Mesenchymal stem cell (in vitro differentiated cells and primary cell): ENCODE results near the gene STK32C.

Experiments used
- DNase-seq: peaks from one replicate; pipeline ENCODE4 v3.0.0-alpha.2; 2013
- H2AFZ ChIP-seq: one replicate; pipeline ENCODE4 v1.6.1; 2013; ENCODE audit warnings: low read depth, mild to moderate bottlenecking, control low read depth, inconsistent platforms, low read length, moderate library complexity
- H2AK5ac ChIP-seq: 2 replicates; pipeline ENCODE4 v1.6.1; 2013; ENCODE audit warnings: low read length, moderate library complexity, mild to moderate bottlenecking, inconsistent platforms; ENCODE audit not compliant: severe bottlenecking
- H2BK120ac ChIP-seq: one replicate; pipeline ENCODE4 v1.6.1; 2013; ENCODE audit warnings: low read depth, mild to moderate bottlenecking, inconsistent platforms, low read length, moderate library complexity
- H2BK12ac ChIP-seq, 2 experiments: one replicate each; pipeline ENCODE4 v1.6.1; 2013; ENCODE audit warnings: inconsistent platforms in 2 of 2, low read length in 2 of 2, mild to moderate bottlenecking in 2 of 2, moderate library complexity in 2 of 2, control low read depth in 1 of 2
- H2BK15ac ChIP-seq: one replicate; pipeline ENCODE4 v1.6.1; 2013; ENCODE audit warnings: mild to moderate bottlenecking, low read depth, inconsistent platforms; ENCODE audit not compliant: poor library complexity, severe bottlenecking
- H2BK5ac ChIP-seq: 2 replicates; pipeline ENCODE4 v1.6.1; 2013; ENCODE audit warnings: low read depth, mild to moderate bottlenecking, low read length, control low read depth, inconsistent platforms; ENCODE audit not compliant: poor library complexity, severe bottlenecking
- H3K14ac ChIP-seq, 2 experiments: one replicate each; pipeline ENCODE4 v1.6.1; 2013; ENCODE audit warnings: inconsistent platforms in 2 of 2, low read length in 2 of 2, control low read depth in 1 of 2, mild to moderate bottlenecking in 1 of 2, moderate library complexity in 1 of 2
- H3K18ac ChIP-seq, 2 experiments: one replicate each; pipeline ENCODE4 v1.6.1; 2013; ENCODE audit warnings: inconsistent platforms in 2 of 2, low read length in 2 of 2, control low read depth in 1 of 2, low read depth in 1 of 2, mild to moderate bottlenecking in 1 of 2
- H3K23ac ChIP-seq, 2 experiments: one replicate each; pipeline ENCODE4 v1.6.1; 2013; ENCODE audit warnings: inconsistent platforms in 2 of 2, low read length in 2 of 2, mild to moderate bottlenecking in 2 of 2, moderate library complexity in 2 of 2, control low read depth in 1 of 2
- H3K27ac ChIP-seq: 2 replicates; pipeline ENCODE4 v1.5.1; 2013; ENCODE audit warnings: mild to moderate bottlenecking, moderate library complexity, low read length, control low read depth, inconsistent platforms; ENCODE audit not compliant: poor library complexity, severe bottlenecking
- H3K27me3 ChIP-seq, 2 experiments: 2 replicates each; pipeline versions ENCODE4 v1.6.1 to v1.7.0; 2013; ENCODE audit warnings: low read length in 2 of 2, mild to moderate bottlenecking in 2 of 2, moderate library complexity in 2 of 2, control low read depth in 1 of 2, inconsistent platforms in 1 of 2; ENCODE audit not compliant: control insufficient read depth in 1 of 2, insufficient read depth in 1 of 2
- H3K36me3 ChIP-seq, 2 experiments: 2 replicates each; pipeline versions ENCODE4 v1.6.1 to v1.7.0; 2013; ENCODE audit warnings: low read length in 2 of 2, control low read depth in 1 of 2, inconsistent platforms in 1 of 2, low read depth in 1 of 2, mild to moderate bottlenecking in 1 of 2; ENCODE audit not compliant: insufficient read depth in 2 of 2, control insufficient read depth in 1 of 2
- H3K4ac ChIP-seq, 2 experiments: one replicate each; pipeline ENCODE4 v1.6.1; 2013; ENCODE audit warnings: inconsistent platforms in 2 of 2, low read length in 2 of 2, mild to moderate bottlenecking in 2 of 2, moderate library complexity in 2 of 2, control low read depth in 1 of 2, low read depth in 1 of 2
- H3K4me1 ChIP-seq: 2 replicates; pipeline ENCODE4 v1.6.1; 2013; ENCODE audit warnings: low read depth, low read length, control low read depth; ENCODE audit not compliant: control insufficient read depth, insufficient read depth
- H3K4me2 ChIP-seq: 2 replicates; pipeline ENCODE4 v1.6.1; 2013; ENCODE audit warnings: low read length, mild to moderate bottlenecking, inconsistent platforms; ENCODE audit not compliant: poor library complexity, severe bottlenecking
- H3K4me3 ChIP-seq, 2 experiments: 2 replicates each; pipeline versions ENCODE4 v1.5.1 to v1.7.0; 2013; ENCODE audit warnings: low read length in 2 of 2, mild to moderate bottlenecking in 2 of 2, control low read depth in 1 of 2, low read depth in 1 of 2; ENCODE audit not compliant: insufficient read depth in 1 of 2
- H3K79me1 ChIP-seq: replicated peaks from 2 replicates; pipeline ENCODE4 v1.6.1; 2013; ENCODE audit warnings: mild to moderate bottlenecking, control low read depth, low read length, inconsistent platforms; ENCODE audit not compliant: poor library complexity, severe bottlenecking
- H3K9ac ChIP-seq: 2 replicates; pipeline ENCODE4 v1.7.0; 2013; ENCODE audit warnings: mild to moderate bottlenecking, low read length, moderate library complexity
- H3K9me3 ChIP-seq: 2 replicates; pipeline ENCODE4 v1.7.0; 2013; ENCODE audit warnings: mild to moderate bottlenecking, low read length; ENCODE audit not compliant: control insufficient read depth
- H4K8ac ChIP-seq: one replicate; pipeline ENCODE4 v1.6.1; 2013; ENCODE audit warnings: inconsistent platforms, mild to moderate bottlenecking, low read length, moderate library complexity
- H4K91ac ChIP-seq: one replicate; pipeline ENCODE4 v1.6.1; 2013; ENCODE audit warnings: mild to moderate bottlenecking, low read length, inconsistent platforms
- WGBS: methylation state at CpG from one replicate; pipeline ENCODE4 v1.1.7; 2013; ENCODE audit warnings: mixed read lengths; 5-methylcytosine and 5-hydroxymethylcytosine counted together

The STK32C gene

GRCh38 chr10:132308587-132309470 is 1.1 kb upstream of the STK32C start:
- H4K8ac ChIP-seq = peak overlapping the region; percentile 70
- H3K4ac ChIP-seq = peak overlapping the region in 1 of 2 experiments; percentile 13
- H4K91ac ChIP-seq = peak overlapping the region; percentile 53
- H2BK120ac ChIP-seq = peak overlapping the region; percentile 64
- H3K27me3 ChIP-seq = peaks cover 0 to 18% of the 10 kb centered on the region in 2 experiments
- H3K4me2 ChIP-seq = peak overlapping the region; percentile 98
- H3K79me1 ChIP-seq = peaks cover 13% of the 10 kb centered on the region
- DNase-seq = no peak
- H3K18ac ChIP-seq = peak overlapping the region; percentile 38 to 58
- H3K36me3 ChIP-seq = peaks cover 0 to 3% of the 10 kb centered on the region in 2 experiments
- peak overlapping the region; percentile 78 to 85 for H3K4me3 ChIP-seq
- peak overlapping the region in 1 of 2 experiments; percentile 55 for H2BK12ac ChIP-seq
- no peak overlapping the region for H3K27ac ChIP-seq
- peak overlapping the region in 1 of 2 experiments; percentile 36 for H3K14ac ChIP-seq
- no peak overlapping the region for H2AK5ac ChIP-seq
- 18% methylated on average over 54 of the region's 61 CpGs for WGBS
- no peak overlapping the region for H2BK15ac ChIP-seq
- H2AFZ ChIP-seq = peak overlapping the region; percentile 57
- no peaks in the 10 kb centered on the region for H3K9me3 ChIP-seq
- peaks cover 15% of the 10 kb centered on the region for H3K4me1 ChIP-seq
- H3K23ac ChIP-seq = peak overlapping the region in 1 of 2 experiments; percentile 28
- no peak overlapping the region for H2BK5ac ChIP-seq
- peak overlapping the region; percentile 83 for H3K9ac ChIP-seq

GRCh38 chr10:132306864-132307751 is 642 bp downstream of the STK32C start:
- Histone ChIP-seq H2AK5ac (no peak overlapping the region), H2BK5ac (no peak overlapping the region), H2AFZ (no peak overlapping the region), H3K9ac (peak overlapping the region; percentile 45), H2BK15ac (no peak overlapping the region), H3K79me1 (peaks cover 16% of the 10 kb centered on the region), H3K36me3 (peaks cover 0 to 3% of the 10 kb centered on the region in 2 experiments), H4K91ac (no peak overlapping the region), H3K27ac (no peak overlapping the region), H3K18ac (peak overlapping the region; percentile 14 to 69), H3K14ac (peak overlapping the region in 1 of 2 experiments; percentile 28), H3K4me1 (peaks cover 15% of the 10 kb centered on the region), H3K9me3 (no peaks in the 10 kb centered on the region), H3K27me3 (peaks cover 0 to 22% of the 10 kb centered on the region in 2 experiments), H3K4me3 (peak overlapping the region; percentile 66 to 75), H3K4me2 (peak overlapping the region; percentile 82), H2BK120ac (no peak overlapping the region), H3K23ac (no peak overlapping the region), H2BK12ac (no peak overlapping the region), H3K4ac (no peak overlapping the region), H4K8ac (no peak overlapping the region)
- 9% methylated on average over 75 of the region's 98 CpGs for WGBS
- peak; percentile 44 for DNase-seq

- no peak overlapping the region for H3K27ac ChIP-seq
- no peak overlapping the region for H2BK120ac ChIP-seq
- H3K27me3 ChIP-seq = peaks cover 0 to 22% of the 10 kb centered on the region in 2 experiments
- H2BK5ac ChIP-seq = no peak overlapping the region
- H2BK12ac ChIP-seq = no peak overlapping the region
- no peak overlapping the region for H3K4me2 ChIP-seq
- H3K14ac ChIP-seq = no peak overlapping the region
- H4K8ac ChIP-seq = no peak overlapping the region
- peak overlapping the region in 1 of 2 experiments; percentile 75 for H3K4me3 ChIP-seq
- no peak overlapping the region for H2AFZ ChIP-seq
- H3K9ac ChIP-seq = no peak overlapping the region
- DNase-seq = no peak
- no peaks in the 10 kb centered on the region for H3K9me3 ChIP-seq
- H4K91ac ChIP-seq = no peak overlapping the region
- no peak overlapping the region for H2AK5ac ChIP-seq
- H3K36me3 ChIP-seq = peaks cover 0 to 3% of the 10 kb centered on the region in 2 experiments
- H3K79me1 ChIP-seq = peaks cover 23% of the 10 kb centered on the region
- WGBS = 95% methylated on average over 13 of the region's 16 CpGs
- no peak overlapping the region for H2BK15ac ChIP-seq
- H3K23ac ChIP-seq = no peak overlapping the region
- no peak overlapping the region for H3K4ac ChIP-seq
- no peak overlapping the region for H3K18ac ChIP-seq
- peaks cover 15% of the 10 kb centered on the region for H3K4me1 ChIP-seq
These were observed 1.4 kb downstream of the STK32C start for GRCh38 chr10:132306343-132306685.
